Gastroesophageal sphincter (tissue), 4 donors: ENCODE measurements around the gene MTHFD1L. TPM values are rescaled to one million over a fixed set of nuclear protein-coding genes. Genes with fewer than 3 reads are reported as not detected.

Source experiments
- ATAC-seq: fragments of 150-250 bp; one replicate; pipeline ENCODE4 v1.9.1; 2016; ENCODE audit warnings: mild to moderate bottlenecking, moderate library complexity
- H3K27ac ChIP-seq, 4 donors: fragments of 200-600 bp; sonication (generic) in 3 of 4; 1 replicate in 3 of 4; 2 replicates in 1 of 4; pipeline ENCODE4 v1.5.1; 2016 to 2019
- H3K27me3 ChIP-seq: fragments of 200-600 bp; sonication (generic); one replicate; pipeline ENCODE4 v1.5.1; 2019
- H3K36me3 ChIP-seq, 2 donors: fragments of 200-600 bp; sonication (generic); one replicate each; pipeline ENCODE4 v1.5.1; 2019; ENCODE audit warnings: control low read depth in 1 of 2
- H3K4me1 ChIP-seq, 3 donors: fragments of 200-600 bp; sonication (generic); 1 replicate in 2 of 3; 2 replicates in 1 of 3; pipeline ENCODE4 v1.5.1; 2016 to 2019; ENCODE audit warnings: control low read depth in 2 of 3
- H3K4me3 ChIP-seq, 2 donors: fragments of 200-600 bp; sonication (generic); one replicate each; pipeline ENCODE4 v1.5.1; 2019; ENCODE audit warnings: mild to moderate bottlenecking in 1 of 2, moderate library complexity in 1 of 2
- H3K9me3 ChIP-seq, 3 donors: fragments of 200-600 bp; sonication (generic); one replicate each; pipeline ENCODE4 v1.5.1; 2017 to 2019; ENCODE audit warnings: control low read depth in 2 of 3
- EP300 ChIP-seq: sonication (generic); formaldehyde crosslinking; IDR thresholded peaks from one replicate; pipeline ENCODE4 v1.6.1; 2017; ENCODE audit warnings: antibody characterized with exemption, mild to moderate bottlenecking
- POLR2A ChIP-seq, 2 donors: fragments of 450-650 bp; IDR thresholded peaks; one replicate each; pipeline ENCODE4 v1.6.1; 2017; ENCODE audit warnings: antibody characterized with exemption in 2 of 2, mild to moderate bottlenecking in 2 of 2, moderate library complexity in 1 of 2
- POLR2AphosphoS5 ChIP-seq: sonication (generic); formaldehyde crosslinking; IDR thresholded peaks from one replicate; pipeline ENCODE4 v1.6.1; 2017; ENCODE audit warnings: antibody characterized with exemption
- WGBS, 2 donors: methylation state at CpG; one replicate each; pipeline ENCODE4 v1.1.5; 2018; ENCODE audit warnings: low coverage in 1 of 2; 5-methylcytosine and 5-hydroxymethylcytosine counted together
- total RNA-seq, 4 donors: library from RNA; depleted of rRNA; stranded (reverse); fragments of >200 nt; gene quantifications; one replicate each; pipeline ENCODE4 v1.1.0, GENCODE V29; 2016
- TF ChIP-seq, protein P1 (sequence below), 4 experiments: fragments of 200-600 bp in 2 of 4; fragments of 450-650 bp in 2 of 4; sonication (generic) in 1 of 4; IDR thresholded peaks; one replicate each; pipeline ENCODE4 v1.5.1; 2017 to 2019; ENCODE audit warnings: antibody characterized with exemption in 4 of 4, mild to moderate bottlenecking in 2 of 4, moderate library complexity in 2 of 4

Gene MTHFD1L
- total RNA-seq, 4 donors from 2014 or later = 1.2 to 10.8 (median 4.0) TPM

DNA sequence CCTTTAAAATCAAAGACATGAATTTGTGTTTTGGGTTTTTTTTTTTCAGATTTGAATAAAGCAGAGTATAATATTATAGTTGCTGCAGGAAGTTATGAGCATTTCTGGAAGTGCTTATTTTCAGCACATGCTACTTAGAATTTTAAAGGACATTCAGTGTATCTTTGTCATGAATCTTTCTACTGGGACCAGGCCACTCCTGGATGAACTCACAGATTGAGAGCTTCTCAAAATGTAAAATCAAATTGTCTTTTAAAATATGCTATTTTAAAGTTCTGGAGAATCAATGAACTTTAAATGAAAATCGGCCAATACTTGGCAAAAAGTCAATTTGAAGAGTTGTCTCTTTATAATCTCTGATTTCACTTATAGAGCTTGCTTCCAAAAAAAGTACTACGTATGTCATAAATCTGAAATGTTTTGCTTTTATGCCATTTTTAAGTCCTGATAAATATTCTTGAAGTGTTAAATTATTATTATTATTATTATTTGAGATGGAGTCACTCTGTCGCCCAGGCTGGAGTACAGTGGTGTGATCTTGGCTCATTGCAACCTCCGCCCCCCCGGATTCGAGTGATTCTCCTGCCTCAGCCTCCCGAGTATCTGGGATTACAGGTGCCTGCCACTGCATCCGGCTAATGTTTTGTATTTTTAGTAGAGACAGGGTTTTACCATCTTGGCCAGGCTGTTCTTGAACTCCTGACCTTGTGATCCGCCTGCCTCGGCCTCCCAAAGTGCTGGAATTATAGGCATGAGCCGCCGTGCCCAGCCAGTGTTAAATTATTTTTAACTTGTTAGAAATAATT lies 198.5 kb downstream of the MTHFD1L start:
- peaks cover 0 to 54% (median 2%) of the 10 kb centered on the region in 3 donors for H3K4me1 ChIP-seq
- no peak overlapping the region for H3K4me3 ChIP-seq
- no peak overlapping the region for H3K27ac ChIP-seq
- no peaks in the 10 kb centered on the region for H3K36me3 ChIP-seq
- H3K9me3 ChIP-seq = no peaks in the 10 kb centered on the region
- TF ChIP-seq, protein P1, sequence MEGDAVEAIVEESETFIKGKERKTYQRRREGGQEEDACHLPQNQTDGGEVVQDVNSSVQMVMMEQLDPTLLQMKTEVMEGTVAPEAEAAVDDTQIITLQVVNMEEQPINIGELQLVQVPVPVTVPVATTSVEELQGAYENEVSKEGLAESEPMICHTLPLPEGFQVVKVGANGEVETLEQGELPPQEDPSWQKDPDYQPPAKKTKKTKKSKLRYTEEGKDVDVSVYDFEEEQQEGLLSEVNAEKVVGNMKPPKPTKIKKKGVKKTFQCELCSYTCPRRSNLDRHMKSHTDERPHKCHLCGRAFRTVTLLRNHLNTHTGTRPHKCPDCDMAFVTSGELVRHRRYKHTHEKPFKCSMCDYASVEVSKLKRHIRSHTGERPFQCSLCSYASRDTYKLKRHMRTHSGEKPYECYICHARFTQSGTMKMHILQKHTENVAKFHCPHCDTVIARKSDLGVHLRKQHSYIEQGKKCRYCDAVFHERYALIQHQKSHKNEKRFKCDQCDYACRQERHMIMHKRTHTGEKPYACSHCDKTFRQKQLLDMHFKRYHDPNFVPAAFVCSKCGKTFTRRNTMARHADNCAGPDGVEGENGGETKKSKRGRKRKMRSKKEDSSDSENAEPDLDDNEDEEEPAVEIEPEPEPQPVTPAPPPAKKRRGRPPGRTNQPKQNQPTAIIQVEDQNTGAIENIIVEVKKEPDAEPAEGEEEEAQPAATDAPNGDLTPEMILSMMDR (IDR thresholded peaks at IDR 0.05) = no peak
- no peaks in the 10 kb centered on the region for H3K27me3 ChIP-seq
- no peak for ATAC-seq
- 82 to 85% methylated on average over 5 to 12 of the region's 12 CpGs for WGBS, 2 donors

DNA sequence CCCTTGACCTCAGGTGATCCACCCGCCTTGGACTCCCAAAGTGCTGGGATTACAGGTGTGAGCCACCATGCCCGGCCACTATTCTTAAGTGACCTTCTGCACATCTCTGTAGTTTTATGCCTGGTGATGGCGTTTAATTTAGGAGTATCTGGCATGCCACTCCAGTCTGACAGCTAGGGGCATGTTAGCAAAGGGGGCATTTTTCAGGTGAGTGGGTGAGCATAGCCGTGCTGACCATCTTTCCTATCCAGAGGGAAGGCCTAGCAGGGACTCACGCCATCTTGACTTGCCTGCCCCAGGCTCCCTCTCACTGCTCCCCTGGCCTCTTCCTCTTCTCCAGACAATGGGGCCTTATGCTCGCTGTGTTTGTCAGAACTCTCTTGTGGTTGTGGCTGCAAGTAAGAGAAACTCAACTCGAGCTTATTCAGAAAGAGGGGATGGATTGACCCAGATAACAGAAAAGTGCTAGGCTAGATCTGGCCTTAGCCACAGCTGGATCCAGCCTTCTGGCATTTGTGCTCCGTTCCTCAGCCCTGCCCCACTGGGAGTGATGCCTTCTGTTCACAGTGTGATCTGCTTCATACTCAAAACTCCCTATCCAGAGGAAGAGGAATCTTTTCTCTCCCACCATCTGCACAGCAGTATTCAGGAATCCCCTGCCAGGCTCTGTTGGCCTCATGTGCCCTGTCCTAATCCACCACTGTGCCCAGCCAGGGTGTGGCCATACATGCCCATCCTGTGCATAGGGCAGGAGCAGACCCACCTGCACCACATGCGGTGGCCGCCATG lies 199.7 kb downstream of the MTHFD1L start:
- H3K4me3 ChIP-seq = no peak overlapping the region
- H3K4me1 ChIP-seq = peaks cover 0 to 63% (median 2%) of the 10 kb centered on the region in 3 donors
- H3K36me3 ChIP-seq = no peaks in the 10 kb centered on the region
- H3K27me3 ChIP-seq = no peaks in the 10 kb centered on the region
- H3K9me3 ChIP-seq = no peaks in the 10 kb centered on the region
- WGBS, 2 donors = 76 to 77% methylated on average over 2 to 5 of the region's 10 CpGs
- TF ChIP-seq, protein P1 (IDR thresholded peaks at IDR 0.05) = no peak
- no peak for TF ChIP-seq POLR2A (IDR thresholded peaks at IDR 0.05)
- no peak for TF ChIP-seq POLR2AphosphoS5
- no peak for TF ChIP-seq EP300
- ATAC-seq = no peak
- H3K27ac ChIP-seq = peak overlapping the region in 2 of 4 donors; percentile 31 to 34

DNA sequence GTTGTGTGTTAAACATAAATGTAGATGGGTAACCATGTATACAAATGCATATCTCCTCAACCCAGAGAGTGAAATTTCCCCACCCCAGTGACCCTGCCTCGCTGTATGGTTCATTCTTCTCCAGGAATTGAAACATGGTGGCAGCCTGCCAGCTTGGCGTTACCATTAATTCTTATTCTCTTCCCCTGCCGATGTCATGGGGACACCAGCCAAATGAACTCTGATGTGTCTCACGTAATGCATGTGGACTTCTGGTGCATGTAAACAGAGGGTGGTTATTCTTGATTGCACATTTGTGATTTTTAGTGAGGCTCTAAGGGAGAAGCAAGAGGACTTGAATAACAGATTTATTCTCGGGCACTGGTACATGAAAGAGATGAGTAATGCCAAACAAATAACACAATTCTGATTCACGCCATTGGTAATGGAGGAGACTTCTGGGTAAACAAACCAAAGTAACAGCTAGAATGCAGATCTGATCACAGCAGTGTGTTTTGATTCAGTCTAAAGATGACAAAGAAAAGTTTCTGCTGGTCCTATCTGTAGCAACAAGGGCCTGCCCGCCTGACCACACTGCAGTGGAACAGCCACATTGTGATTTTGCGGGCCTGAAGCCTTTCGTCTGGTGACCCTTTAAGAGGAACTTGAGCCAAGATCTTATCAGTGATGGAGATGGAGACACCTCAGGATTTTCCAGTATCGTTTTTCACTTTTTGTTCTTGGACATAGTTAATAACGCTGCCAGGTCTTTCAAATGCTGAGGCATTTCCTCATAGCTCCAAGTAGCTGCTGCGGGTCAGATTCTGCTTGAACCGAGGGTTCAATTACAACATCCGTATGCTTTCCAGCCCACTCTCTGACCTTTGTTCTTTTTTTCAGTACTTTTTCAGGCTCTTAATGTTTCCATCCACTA lies 202.4 kb downstream of the MTHFD1L start:
- Histone ChIP-seq H3K9me3 (no peaks in the 10 kb centered on the region), H3K36me3 (no peaks in the 10 kb centered on the region), H3K4me1 (peaks cover 0 to 77% (median 2%) of the 10 kb centered on the region in 3 donors), H3K27ac (peak overlapping the region; percentile 27 to 78 (median 70)), H3K27me3 (no peaks in the 10 kb centered on the region), H3K4me3 (no peak overlapping the region)
- WGBS, 2 donors = 25 to 33% methylated on average over 9 to 14 of the region's 14 CpGs
- TF ChIP-seq, protein P1 (IDR thresholded peaks at IDR 0.05) = no peak
- peak; percentile 69 for TF ChIP-seq POLR2AphosphoS5
- ATAC-seq = peak; percentile 80

DNA sequence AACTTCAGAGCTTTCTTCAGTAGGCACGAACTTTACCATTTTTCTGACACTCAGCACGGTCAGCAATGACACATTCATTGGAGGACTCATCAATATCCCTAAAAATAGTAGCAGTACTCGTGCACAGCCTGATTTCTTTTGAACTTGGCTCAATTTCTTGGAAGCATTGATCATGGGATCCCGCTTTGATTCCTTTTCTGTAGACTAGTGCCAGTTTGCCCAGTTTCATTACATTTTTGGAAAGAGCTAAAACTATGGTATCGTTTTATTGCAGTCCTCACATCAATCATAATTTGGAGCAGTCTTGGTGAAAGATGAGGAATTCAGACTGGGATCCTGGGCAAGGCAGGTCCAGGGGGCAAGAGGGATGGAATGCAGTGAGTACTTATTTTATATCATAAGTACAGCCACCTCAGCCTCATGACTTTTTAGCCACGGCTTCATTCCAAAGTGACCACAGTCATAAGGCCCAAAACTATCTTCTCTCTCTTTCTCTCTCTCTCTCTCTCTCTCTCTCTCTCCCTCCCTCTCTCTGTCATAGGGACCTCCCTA lies 203.3 kb downstream of the MTHFD1L start:
- no peaks in the 10 kb centered on the region for H3K36me3 ChIP-seq
- H3K9me3 ChIP-seq = no peaks in the 10 kb centered on the region
- ATAC-seq = no peak
- 57 to 67% methylated on average over 5 to 6 of the region's 6 CpGs for WGBS, 2 donors
- H3K27me3 ChIP-seq = no peaks in the 10 kb centered on the region
- H3K4me1 ChIP-seq = peaks cover 0 to 68% (median 2%) of the 10 kb centered on the region in 3 donors
- peak overlapping the region; percentile 27 to 78 (median 70) for H3K27ac ChIP-seq
- TF ChIP-seq, protein P1 (IDR thresholded peaks at IDR 0.05) = no peak
- TF ChIP-seq EP300 (no peak), POLR2AphosphoS5 (no peak), POLR2A (IDR thresholded peaks at IDR 0.05) (no peak)
- H3K4me3 ChIP-seq = no peak overlapping the region
